Superior temporal gyrus (tissue), 1 donor: ENCODE measurements around the gene RPL34.
"Not testable (repeated sequence)": the region's sequence is repeated elsewhere in the genome, so short reads cannot be mapped to it uniquely, and the experiment has no call there.

Experiments
- DNase-seq: peaks from one replicate; pipeline ENCODE4 v3.0.0-alpha.2; 2016; ENCODE audit errors: extremely low spot score

The RPL34 gene

DNA sequence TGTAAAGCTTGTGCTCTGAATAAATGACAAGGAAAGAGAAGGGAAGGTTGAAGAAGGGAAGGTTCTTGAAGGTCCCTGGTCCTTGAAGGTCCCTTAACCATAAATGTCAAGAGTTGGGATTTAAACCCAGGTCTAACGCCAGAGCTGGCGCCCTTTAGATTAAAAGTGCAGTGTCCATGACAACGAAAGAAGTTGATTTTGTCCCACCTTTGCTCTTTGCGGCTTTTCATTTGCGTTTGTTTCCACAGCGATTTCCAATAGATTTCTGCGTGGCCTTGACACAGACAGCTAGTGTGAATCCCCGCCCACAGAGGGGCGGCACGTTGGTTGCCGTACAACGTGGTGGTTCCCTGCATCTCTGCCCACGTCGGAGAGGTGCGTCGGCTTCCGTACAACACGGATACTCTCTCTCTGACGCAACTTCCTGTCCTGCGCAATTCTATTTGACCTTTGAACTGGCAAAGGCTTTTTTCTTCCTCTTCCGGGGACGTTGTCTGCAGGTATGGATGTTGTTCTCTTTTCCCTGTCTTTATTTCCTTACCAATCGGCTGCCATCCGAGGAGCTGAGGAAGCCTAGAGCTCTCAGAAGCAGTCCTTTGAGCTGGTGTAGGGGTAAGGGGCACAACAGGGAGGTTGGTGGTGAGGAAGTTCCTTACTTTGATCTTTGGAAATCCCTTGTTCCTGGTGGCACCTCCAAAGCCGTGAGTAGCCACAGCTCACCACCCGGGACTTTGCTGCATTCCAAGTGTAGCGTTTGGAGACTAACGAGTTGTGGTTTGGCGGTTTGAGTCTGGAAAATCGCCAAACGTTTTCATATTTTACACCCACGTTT, at the start of gene RPL34:
Gene RPL34 (plus strand): TSS at position 476 of the 832 bp plus-strand sequence. CDS start 1,384 bp downstream, outside the sequence.
- DNase-seq, result peak; percentile 100

DNA sequence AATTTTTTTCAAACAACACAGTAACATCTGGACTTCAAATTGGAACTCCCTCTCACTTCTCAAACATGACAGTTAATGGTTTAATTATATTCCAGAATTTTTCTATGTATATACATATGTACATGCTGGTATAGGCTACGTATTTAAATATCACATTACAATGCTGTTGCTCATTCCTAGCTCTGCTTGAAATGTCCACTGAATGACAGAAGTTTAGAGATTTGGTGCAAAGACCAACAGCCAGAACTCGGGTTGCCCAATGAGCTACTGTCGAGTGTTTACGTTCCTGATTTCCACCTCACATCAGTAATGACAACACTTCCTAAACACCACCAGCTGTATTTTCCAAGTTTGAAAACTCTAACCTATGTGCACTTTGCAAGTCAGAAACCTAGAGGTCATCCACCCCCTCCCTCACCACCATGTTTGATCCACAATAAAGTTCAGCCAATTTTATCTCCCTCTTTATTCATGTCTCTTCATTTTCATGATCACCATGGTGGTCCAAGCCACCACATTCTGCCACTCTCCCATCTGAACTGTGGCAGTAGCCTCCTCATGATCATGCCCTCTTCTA, 49.3 kb upstream of the RPL34 start:
- no peak for DNase-seq

GRCh38 chr4:108574402-108574801, 46.0 kb upstream of the RPL34 start:
- no peak for DNase-seq

DNA sequence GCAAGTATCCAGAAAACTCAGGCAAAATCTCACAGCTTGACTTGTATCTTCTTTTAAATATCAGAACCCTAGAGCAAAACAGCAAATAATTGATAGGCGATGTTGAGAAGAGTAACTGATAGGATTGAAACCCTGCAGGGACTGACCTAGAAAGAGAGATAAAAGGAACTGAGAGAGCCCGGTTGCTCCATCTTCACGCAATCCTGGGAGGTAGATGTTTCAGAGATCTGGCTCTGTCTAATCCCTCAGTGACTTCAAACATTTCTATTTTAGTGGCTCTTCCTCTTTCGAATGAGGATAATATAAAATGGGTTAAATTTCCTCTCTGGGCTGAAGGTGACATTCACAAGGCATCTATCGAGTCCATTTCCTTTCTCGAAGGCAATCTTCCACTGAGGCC, 39.3 kb upstream of the RPL34 start:
- DNase-seq, result no peak

- no peak for DNase-seq
Measured at GRCh38 chr4:108586778-108587177, 33.6 kb upstream of the RPL34 start.

GRCh38 chr4:108588878-108589277, 31.5 kb upstream of the RPL34 start:
- no peak for DNase-seq

GRCh38 chr4:108589961-108590360, 30.4 kb upstream of the RPL34 start:
- no peak for DNase-seq

- no peak for DNase-seq
Measured at GRCh38 chr4:108590776-108591175, 29.6 kb upstream of the RPL34 start.

DNA sequence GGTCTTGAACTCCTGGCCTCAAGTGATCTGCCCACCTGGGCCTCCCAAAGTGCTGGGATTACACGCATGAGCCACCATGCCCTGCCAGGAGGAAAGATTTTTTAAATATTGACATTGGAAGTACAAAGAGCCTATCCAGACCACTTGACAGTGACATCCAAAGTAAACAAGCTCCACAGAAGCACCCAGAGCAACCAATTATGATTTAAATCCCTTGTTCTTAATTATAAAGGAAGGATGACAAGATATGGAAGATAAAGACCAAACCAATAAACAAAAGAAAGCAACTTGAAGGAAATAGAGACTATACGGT, 27.7 kb upstream of the RPL34 start:
- DNase-seq, result no peak

GRCh38 chr4:108594296-108594695, 26.1 kb upstream of the RPL34 start:
- DNase-seq, result not testable (repeated sequence)

DNA sequence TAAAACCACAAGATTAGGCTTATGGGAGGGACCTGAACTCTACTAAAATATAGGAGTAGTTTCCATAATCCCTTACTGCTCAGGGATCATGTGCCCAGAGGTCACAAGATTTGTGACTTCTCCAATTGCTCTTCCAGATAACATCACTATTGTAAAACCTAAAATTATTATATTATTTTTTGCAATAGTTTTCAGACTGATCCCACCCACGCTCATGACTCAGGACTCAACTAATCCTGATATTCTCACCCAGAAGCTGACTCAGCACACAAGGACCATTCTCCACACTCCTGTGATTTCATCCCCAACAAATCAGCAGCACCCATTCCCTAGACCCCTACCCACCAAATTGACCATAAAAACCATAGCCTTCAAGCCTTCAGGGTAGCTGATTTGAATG, 24.0 kb upstream of the RPL34 start:
- no peak for DNase-seq

DNA sequence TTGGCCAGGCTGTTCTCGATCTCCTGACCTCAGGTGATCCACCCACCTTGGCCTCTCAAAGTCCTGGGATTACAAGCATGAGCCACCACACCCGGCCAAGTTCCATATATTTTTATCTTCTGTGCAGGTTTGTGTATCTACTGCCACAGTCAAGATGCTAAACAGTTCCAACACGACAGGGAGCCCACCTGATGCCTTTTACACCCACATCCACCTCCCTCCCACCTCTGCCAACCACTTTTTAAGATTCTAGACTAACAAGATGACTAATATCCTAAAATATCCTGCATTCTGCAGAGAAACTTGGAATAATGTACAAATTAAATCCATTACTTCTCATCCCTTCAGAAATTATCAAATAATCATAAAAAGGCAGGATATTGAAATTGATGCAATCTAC, 19.3 kb upstream of the RPL34 start:
- DNase-seq, result no peak

DNA sequence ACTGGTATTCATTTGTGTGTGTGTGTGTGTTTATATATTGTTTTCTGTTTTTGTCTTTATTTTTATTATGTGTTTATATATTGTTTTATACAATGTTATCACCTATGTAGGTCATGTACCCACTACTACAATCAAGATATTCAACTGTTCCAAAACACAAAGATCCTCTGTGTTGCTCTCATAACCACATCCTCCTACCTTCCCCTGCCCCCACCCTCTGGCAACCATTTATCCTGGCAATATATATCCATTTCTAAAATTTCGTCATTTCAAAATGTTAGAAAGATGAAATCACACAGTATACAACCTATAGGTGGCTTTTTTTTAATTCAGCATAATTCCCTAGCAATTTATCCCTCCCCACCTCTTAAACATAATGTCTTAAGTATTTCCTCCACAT, 18.8 kb upstream of the RPL34 start:
- no peak for DNase-seq

- no peak for DNase-seq
Measured at GRCh38 chr4:108602163-108602562, 18.2 kb upstream of the RPL34 start.

GRCh38 chr4:108607079-108607815, 13.1 kb upstream of the RPL34 start:
- no peak for DNase-seq

- peak; percentile 53 for DNase-seq
Measured at GRCh38 chr4:108611365-108611764, 9.0 kb upstream of the RPL34 start.

DNA sequence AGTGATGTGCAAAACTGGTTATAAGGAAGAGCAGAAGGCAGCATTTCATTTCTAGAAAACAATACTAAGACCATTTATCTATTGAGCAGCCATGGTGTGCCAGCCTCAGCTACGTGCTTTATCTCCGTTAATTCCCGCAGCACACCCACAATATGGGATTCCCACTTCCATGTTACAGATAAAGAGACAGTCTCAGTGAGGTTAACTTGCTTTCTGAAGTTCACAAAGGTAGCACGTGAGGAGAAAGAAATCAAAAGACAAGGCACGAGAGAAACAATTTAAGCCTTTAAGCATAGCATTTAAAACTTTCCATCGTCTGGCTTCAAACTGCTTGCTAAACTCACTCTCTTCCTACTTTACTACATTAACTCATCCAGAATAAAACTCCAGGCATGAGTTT, 8.0 kb upstream of the RPL34 start:
- DNase-seq, result no peak

DNA sequence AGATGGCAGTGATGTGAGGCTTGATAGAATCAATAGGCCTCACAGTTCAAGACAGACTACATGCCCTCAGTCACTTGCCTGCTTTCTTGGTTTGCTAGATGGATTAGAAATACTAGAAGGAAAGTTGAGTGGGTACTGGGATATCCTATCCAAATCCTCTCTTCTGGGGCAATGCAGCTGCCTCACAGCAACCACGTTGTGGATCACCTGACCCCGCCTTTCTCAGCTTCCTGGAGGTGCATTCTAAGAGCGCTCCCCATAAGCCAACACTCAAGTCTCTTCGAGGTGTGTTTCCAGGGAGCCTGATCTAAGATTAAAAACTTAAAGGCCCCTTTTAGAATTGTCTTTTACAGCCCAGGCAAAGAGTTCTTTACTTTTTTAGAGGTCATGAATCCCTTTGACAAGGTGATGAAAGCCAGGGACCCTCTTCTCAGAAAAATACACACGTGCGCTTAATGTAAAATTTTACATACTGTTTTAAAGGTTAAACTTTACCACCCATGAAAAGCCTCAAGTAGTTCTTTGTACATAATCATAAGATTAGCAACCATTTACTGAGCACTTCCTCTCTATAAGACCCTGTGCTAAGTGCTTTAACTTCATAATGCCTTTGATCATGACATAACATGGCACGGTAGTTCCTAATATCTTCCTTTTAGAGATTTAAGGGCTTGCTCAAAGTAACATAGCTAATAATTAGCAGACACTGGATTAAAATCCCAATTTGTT, 840 bp upstream of the RPL34 start:
- no peak for DNase-seq

- no peak for DNase-seq
Measured at GRCh38 chr4:108620933-108621905, 843 bp downstream of the RPL34 start.

DNA sequence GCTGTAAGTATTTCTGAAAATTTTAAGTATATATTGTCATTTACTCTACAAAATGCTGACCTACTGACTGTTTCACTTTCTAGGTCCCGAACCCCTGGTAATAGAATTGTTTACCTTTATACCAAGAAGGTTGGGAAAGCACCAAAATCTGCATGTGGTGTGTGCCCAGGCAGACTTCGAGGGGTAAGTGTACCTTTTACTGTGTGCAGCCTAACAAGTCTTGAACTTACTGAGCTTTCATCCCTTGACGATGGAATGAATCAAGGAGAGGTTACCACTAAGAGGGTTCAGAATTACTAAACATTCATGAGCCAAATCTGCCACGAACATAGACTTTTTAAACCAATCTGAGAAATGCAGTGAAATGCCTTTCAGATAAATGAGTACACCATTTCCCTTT, 1.6 kb downstream of the RPL34 start:
- DNase-seq, result no peak

DNA sequence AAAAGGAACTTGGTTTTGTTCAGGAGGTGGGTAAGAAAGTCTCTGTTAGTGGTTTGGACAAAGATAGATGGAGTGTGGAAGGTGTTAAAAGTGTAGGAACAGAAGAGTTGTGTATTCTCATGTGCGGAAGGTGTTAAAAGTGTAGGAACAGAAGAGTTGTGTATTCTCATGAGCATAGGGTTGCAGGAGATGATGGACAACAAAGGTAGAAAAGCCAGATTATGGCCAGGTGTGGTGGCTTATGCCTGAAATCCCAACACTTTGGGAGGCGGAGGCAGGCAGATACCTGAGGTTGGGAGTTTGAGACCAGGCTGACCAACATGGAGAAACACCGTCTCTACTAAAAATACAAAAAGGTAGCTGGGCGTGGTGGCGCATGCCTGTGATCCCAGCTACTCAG, 2.5 kb downstream of the RPL34 start:
- no peak for DNase-seq
